IPS-20b (cell line): Measurements from ENCODE around the gene NSD1.

ENCODE experiments used
- H3K27ac ChIP-seq: one replicate; pipeline ENCODE4 v1.5.1; 2013; ENCODE audit warnings: low read length
- H3K27me3 ChIP-seq: 2 replicates; pipeline ENCODE4 v1.6.1; 2013; ENCODE audit warnings: mild to moderate bottlenecking, low read length, inconsistent platforms; ENCODE audit not compliant: insufficient read depth
- H3K36me3 ChIP-seq: 2 replicates; pipeline ENCODE4 v1.6.1; 2013; ENCODE audit warnings: low read depth, mild to moderate bottlenecking, inconsistent platforms, low read length, moderate library complexity; ENCODE audit not compliant: insufficient read depth
- H3K4me1 ChIP-seq: 2 replicates; pipeline ENCODE4 v1.6.1; 2013; ENCODE audit warnings: mild to moderate bottlenecking, control low read depth, inconsistent platforms, low read length, moderate library complexity; ENCODE audit not compliant: insufficient read depth
- H3K4me3 ChIP-seq: 2 replicates; pipeline ENCODE4 v1.5.1; 2013; ENCODE audit warnings: mild to moderate bottlenecking, low read length, inconsistent platforms
- H3K9ac ChIP-seq: 2 replicates; pipeline ENCODE4 v1.6.1; 2013; ENCODE audit warnings: low read depth, mild to moderate bottlenecking, inconsistent platforms, low read length, moderate library complexity
- H3K9me3 ChIP-seq: 2 replicates; pipeline ENCODE4 v1.6.1; 2013; ENCODE audit warnings: mild to moderate bottlenecking, low read depth, low read length, inconsistent platforms; ENCODE audit not compliant: insufficient read depth

NSD1 gene

DNA sequence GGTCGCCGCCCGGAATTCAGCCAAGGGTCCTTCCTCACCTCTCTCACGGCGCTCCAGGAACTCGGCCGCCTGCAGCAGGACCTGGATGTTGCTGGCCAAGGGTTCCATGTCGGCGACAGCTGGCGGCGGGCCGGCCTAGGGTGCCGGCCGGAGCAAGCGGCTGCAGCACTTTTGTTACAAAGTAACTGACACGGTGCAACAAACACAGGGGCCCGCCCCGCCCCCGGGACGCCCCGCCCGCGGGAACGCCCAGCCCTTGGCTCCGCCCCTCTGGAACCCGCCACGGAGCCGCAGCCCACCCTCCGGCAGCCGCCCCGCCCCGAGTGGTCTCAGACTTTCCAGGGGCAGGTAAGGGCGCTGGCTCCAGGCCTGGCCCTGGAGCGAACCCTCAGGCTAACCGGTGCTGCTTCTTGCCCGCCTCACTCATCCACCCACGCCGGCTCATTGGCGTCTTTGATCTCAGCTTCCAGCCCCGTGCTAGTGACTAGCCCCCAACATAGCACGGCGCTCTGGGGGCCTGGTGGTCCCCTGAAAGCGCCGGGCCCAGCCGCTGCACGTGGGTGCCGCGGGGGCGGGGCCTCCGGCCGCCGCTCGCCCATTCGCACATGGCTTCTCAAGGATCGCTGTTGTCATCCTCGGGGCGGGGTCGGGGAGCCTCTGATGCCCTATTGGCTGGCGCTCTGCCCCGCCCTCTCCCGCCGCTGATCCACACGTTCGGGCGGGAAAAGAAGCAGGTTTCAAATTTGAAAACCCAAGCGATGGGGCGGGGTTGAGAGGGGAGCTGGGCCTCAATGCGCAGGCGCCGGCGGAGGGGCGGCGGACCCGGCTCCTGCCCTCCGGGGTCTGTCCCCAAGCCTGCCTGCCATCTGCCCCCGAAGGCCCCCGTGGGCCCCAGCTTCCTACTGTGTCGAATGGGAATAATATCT is 178.4 kb downstream of the NSD1 start, which contains the start of gene MXD3:
Gene MXD3 (minus strand): TSS at position 176 of the 926 bp plus-strand sequence. CDS start 68 bp downstream, at position 108.
- Histone ChIP-seq H3K4me1 (peaks cover 9% of the 10 kb centered on the region; the same call in 1 of the 2 replicates), H3K4me3 (peak within 1 kb of the TSS; percentile 76), H3K36me3 (peaks cover 3% of the 10 kb centered on the region), H3K27me3 (no peaks in the 10 kb centered on the region; the same call in 1 of the 2 replicates), H3K9ac (peak within 1 kb of the TSS; percentile 82), H3K9me3 (no peaks in the 10 kb centered on the region), H3K27ac (peak within 1 kb of the TSS; percentile 30)

GRCh38 chr5:177312649-177313181 is 179.1 kb downstream of the NSD1 start:
- H3K27ac ChIP-seq = no peak overlapping the region
- H3K27me3 ChIP-seq = no peaks in the 10 kb centered on the region; the same call in 1 of the 2 replicates
- H3K9me3 ChIP-seq = no peaks in the 10 kb centered on the region
- no peaks in the 10 kb centered on the region for H3K36me3 ChIP-seq
- peak overlapping the region; percentile 76; the same call in 1 of the 2 replicates for H3K9ac ChIP-seq
- H3K4me3 ChIP-seq = peak overlapping the region; percentile 76
- H3K4me1 ChIP-seq = peaks cover 9% of the 10 kb centered on the region; the same call in 1 of the 2 replicates

GRCh38 chr5:177313561-177314259 is 180.1 kb downstream of the NSD1 start:
- Histone ChIP-seq H3K9ac (no peak overlapping the region), H3K9me3 (no peaks in the 10 kb centered on the region), H3K36me3 (no peaks in the 10 kb centered on the region), H3K4me3 (no peak overlapping the region), H3K4me1 (peaks cover 9% of the 10 kb centered on the region; the same call in 1 of the 2 replicates), H3K27me3 (no peaks in the 10 kb centered on the region; the same call in 1 of the 2 replicates), H3K27ac (no peak overlapping the region)

DNA sequence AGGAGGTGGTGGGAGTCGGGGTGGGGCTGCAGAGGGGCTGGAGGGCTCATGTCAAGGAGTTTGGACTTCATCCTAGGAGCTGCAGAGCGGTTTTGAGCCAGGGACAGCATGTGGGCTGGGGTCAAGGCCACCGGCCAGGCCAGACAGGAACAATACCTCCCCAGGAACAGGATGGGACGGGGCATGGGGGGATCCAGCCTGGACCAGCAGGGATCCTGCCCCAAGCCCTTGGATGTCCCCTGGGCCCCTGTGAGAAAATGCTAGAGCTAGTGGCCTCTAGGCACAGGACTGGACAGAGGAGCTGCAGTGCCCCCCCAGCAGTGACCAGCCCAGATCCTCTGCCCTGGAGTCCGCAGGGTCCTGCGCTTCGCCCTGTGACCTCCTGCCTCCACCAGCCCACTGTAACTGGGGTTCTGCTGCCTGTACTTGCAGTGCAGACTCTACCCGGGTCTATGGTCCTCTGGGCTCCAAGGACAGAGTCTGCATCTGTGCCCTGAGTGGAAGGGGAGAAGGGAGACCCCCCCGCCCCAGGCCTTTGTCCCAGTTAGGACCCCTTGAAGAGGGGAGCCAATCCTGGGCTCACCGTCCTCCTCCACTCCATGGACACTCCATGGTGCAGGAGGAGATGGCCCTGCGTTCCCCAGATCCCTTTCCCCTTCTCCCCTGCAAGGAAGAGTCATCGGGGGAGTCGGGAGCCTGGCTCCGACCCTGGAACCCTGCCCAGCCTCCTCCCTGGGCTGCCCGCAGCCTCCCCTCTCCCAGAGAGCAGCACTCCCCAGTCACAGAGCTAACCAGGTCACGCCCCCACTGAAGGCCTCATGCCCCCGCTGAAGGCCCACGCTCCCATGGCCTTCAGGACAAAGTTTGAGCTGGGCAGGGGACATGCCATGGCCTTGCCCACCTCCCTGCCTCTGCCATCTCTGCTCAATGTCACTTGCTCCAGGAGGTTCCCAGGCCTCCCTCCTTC is 181.1 kb downstream of the NSD1 start:
- H3K27me3 ChIP-seq = no peaks in the 10 kb centered on the region; the same call in 1 of the 2 replicates
- no peak overlapping the region for H3K4me3 ChIP-seq
- H3K27ac ChIP-seq = no peak overlapping the region
- H3K9me3 ChIP-seq = no peaks in the 10 kb centered on the region
- H3K4me1 ChIP-seq = peaks cover 9% of the 10 kb centered on the region; the same call in 1 of the 2 replicates
- no peaks in the 10 kb centered on the region for H3K36me3 ChIP-seq
- H3K9ac ChIP-seq = no peak overlapping the region

GRCh38 chr5:177315411-177315810 is 181.8 kb downstream of the NSD1 start:
- no peak overlapping the region for H3K27ac ChIP-seq
- no peaks in the 10 kb centered on the region for H3K36me3 ChIP-seq
- no peak overlapping the region for H3K4me3 ChIP-seq
- H3K4me1 ChIP-seq = peaks cover 5% of the 10 kb centered on the region; the same call in 1 of the 2 replicates
- no peaks in the 10 kb centered on the region; the same call in 1 of the 2 replicates for H3K27me3 ChIP-seq
- no peak overlapping the region for H3K9ac ChIP-seq
- H3K9me3 ChIP-seq = no peaks in the 10 kb centered on the region

- H3K27me3 ChIP-seq = no peaks in the 10 kb centered on the region
- H3K36me3 ChIP-seq = no peaks in the 10 kb centered on the region
- H3K27ac ChIP-seq = no peak overlapping the region
- no peak overlapping the region for H3K4me3 ChIP-seq
- H3K4me1 ChIP-seq = peaks cover under 1% of the 10 kb centered on the region; the same call in 1 of the 2 replicates
- no peaks in the 10 kb centered on the region for H3K9me3 ChIP-seq
- H3K9ac ChIP-seq = no peak overlapping the region
Measured at GRCh38 chr5:177316005-177316404, 182.4 kb downstream of the NSD1 start.

GRCh38 chr5:177317959-177318377 is 184.4 kb downstream of the NSD1 start:
- Histone ChIP-seq H3K27ac (no peak overlapping the region), H3K4me3 (no peak overlapping the region), H3K9me3 (no peaks in the 10 kb centered on the region), H3K36me3 (no peaks in the 10 kb centered on the region), H3K9ac (no peak overlapping the region), H3K4me1 (no peaks in the 10 kb centered on the region; the same call in 1 of the 2 replicates), H3K27me3 (no peaks in the 10 kb centered on the region)

DNA sequence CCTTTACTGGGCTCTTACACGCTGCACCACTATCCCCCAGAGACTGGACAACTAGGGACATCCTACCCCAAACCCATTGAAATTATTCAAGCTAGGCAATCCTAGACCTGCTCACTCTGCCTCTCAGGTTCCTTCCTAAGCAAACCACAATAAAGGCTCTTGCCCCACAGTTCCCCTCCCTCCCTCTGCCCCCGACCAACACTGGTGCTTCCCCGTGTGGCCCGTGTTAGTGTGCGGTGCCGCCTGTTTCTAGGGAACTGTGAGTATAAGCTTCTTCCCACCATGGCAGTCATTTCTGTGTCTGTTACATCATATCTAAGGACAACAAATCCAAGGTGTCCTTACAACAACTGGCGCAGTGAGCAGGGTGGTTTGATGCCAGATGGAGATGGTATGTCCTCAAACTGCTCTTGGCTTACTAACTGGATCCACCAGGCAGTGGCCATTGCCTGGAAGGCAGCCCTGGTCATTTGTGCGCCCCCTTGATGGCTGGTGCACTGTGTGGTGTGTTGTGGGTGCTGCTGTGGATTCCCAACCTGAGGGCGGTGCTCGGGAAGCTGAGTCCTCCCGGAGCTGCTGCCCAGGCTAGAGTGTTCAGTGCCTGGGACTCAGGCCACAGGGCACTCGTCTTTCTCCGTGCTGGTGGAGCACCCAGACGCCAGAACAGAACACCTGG is 186.5 kb downstream of the NSD1 start:
- Histone ChIP-seq H3K9me3 (no peaks in the 10 kb centered on the region), H3K9ac (no peak overlapping the region), H3K27me3 (no peaks in the 10 kb centered on the region), H3K4me1 (peaks cover 1% of the 10 kb centered on the region), H3K36me3 (no peaks in the 10 kb centered on the region), H3K4me3 (no peak overlapping the region), H3K27ac (no peak overlapping the region)

GRCh38 chr5:177320879-177321278 is 187.3 kb downstream of the NSD1 start:
- Histone ChIP-seq H3K4me3 (no peak overlapping the region), H3K27ac (no peak overlapping the region), H3K9ac (no peak overlapping the region), H3K36me3 (no peaks in the 10 kb centered on the region), H3K9me3 (no peaks in the 10 kb centered on the region), H3K4me1 (peaks cover 9% of the 10 kb centered on the region), H3K27me3 (no peaks in the 10 kb centered on the region)

- peak overlapping the region; percentile 39 for H3K9ac ChIP-seq
Measured at GRCh38 chr5:177325868-177326381, 192.4 kb downstream of the NSD1 start.

More at GRCh38 chr5:177325868-177326381, 192.4 kb downstream of the NSD1 start:
- Histone ChIP-seq H3K27me3 (no peaks in the 10 kb centered on the region), H3K27ac (peak overlapping the region; percentile 78), H3K4me3 (no peak overlapping the region; the same call in 1 of the 2 replicates), H3K9me3 (no peaks in the 10 kb centered on the region), H3K36me3 (peaks cover 13% of the 10 kb centered on the region), H3K4me1 (peaks cover 13% of the 10 kb centered on the region)
